Measurements from ENCODE around the gene TUBB2B. TPM values are rescaled to one million over a fixed set of nuclear protein-coding genes. Genes with fewer than 3 reads are reported as not detected.

Gene TUBB2B
- total RNA-seq, 1 experiment from 2014 or later, result 0.86 TPM

DNA sequence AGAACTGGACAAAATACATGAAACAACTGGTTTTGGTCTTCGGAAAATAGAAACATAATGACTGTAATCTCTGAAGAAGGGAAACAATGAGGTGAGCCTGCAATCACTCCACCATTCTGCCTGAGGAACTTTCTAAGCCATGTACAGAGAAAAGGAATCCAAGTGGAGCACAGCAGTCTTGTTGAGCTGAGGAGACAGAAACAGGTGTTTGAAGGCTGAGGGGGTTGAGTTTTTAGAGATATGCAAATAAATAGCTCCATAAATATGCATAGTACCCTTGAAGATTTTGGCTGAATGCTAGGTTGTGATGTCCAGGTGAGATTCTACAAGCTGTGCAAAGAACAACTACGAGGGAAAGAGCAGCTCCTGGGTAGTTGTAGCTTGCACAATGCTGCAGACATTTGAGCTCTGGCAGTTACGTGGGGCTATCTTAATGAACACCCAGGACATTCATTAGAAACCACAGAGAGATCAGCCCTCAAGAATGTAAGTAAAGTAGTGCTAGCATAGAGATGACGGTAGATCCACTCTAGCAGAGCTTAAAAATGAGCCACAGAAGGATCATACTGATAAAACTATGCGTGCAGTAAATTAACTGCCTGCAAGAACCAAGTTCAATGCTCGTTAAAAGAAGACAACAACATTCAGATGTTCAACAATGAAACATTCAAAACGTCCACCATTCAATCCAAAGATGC, 24.3 kb downstream of the TUBB2B start:
- peaks cover 0 to 13% of the 10 kb centered on the region in 2 experiments; a peak in 3 of 4 replicates for H3K4me1 ChIP-seq (ENCODE audit: control insufficient read depth in 1 of 2, insufficient read depth in 2 of 2, low read length in 2 of 2)
- ATAC-seq (no peak), DNase-seq (ENCODE audit: low read depth, low spot score) (no peak)
- no peak overlapping the region for H3K9ac ChIP-seq (ENCODE audit: low read length)
- no TSS peak for BruUV-seq (replicated peaks)
- POLR2A ChIA-PET, result no interaction called here
- H3K4me3 ChIP-seq (replicated peaks in 1 of 2; ENCODE audit: low read depth in 1 of 2, low read length in 2 of 2), result no peak overlapping the region
- no peaks in the 10 kb centered on the region for H3K36me3 ChIP-seq (ENCODE audit: control insufficient read depth in 1 of 2, insufficient read depth in 2 of 2, low read length in 2 of 2)
- H3K9me3 ChIP-seq (ENCODE audit: control insufficient read depth in 1 of 2, insufficient read depth in 1 of 2, low read depth in 1 of 2, low read length in 2 of 2), result no peaks in the 10 kb centered on the region
- no peak overlapping the region for H2AFZ ChIP-seq (ENCODE audit: low read depth, low read length, poor library complexity, severe bottlenecking)
- H3K79me2 ChIP-seq (ENCODE audit: insufficient read depth, low read length), result no peaks in the 10 kb centered on the region
- H3K9me2 ChIP-seq (ENCODE audit: insufficient read depth), result no peaks in the 10 kb centered on the region
- intact Hi-C loops (cut with micrococcal nuclease), result no loop called here
- no peak overlapping the region for H3K4me2 ChIP-seq (ENCODE audit: low read length)
- TF ChIP-seq EZH2 (IDR thresholded peaks at IDR 0.05) (no peak), SIN3A (IDR thresholded peaks at IDR 0.05; ENCODE audit: low read depth) (no peak), YY1 (IDR thresholded peaks at IDR 0.05; ENCODE audit: extremely low read depth, insufficient replicate concordance, low read depth, low read length) (no peak), CEBPB (IDR thresholded peaks at IDR 0.05; ENCODE audit: low read depth) (no peak), SP1 (IDR thresholded peaks at IDR 0.05; ENCODE audit: low read depth) (no peak), POLR2AphosphoS5 (IDR thresholded peaks at IDR 0.05; ENCODE audit: low read depth, low read length) (no peak), EZH2phosphoT487 (IDR thresholded peaks at IDR 0.05; ENCODE audit: borderline replicate concordance) (no peak), JUND (IDR thresholded peaks at IDR 0.05) (no peak), MAX (IDR thresholded peaks at IDR 0.05) (no peak), REST (IDR thresholded peaks at IDR 0.05; ENCODE audit: low read depth) (no peak), POLR2A (IDR thresholded peaks at IDR 0.05; ENCODE audit: borderline replicate concordance, extremely low read depth, insufficient read depth, insufficient read length) (no peak), SRF (IDR thresholded peaks at IDR 0.05; ENCODE audit: low read depth) (no peak), FOSL1 (IDR thresholded peaks at IDR 0.05; ENCODE audit: low read depth) (no peak)
- no peaks in the 10 kb centered on the region for H4K20me1 ChIP-seq (ENCODE audit: insufficient read depth)
- no peak overlapping the region for H3K27ac ChIP-seq (ENCODE audit: low read depth, low read length)
- H3K27me3 ChIP-seq (ENCODE audit: insufficient read depth, low read length), result no peaks in the 10 kb centered on the region
- CTCF ChIA-PET, result no interaction called here
- RAD21 ChIA-PET (ENCODE audit: low non-redundant PET in 1 of 2, low total read pairs in 2 of 2, uncharacterized antibody in 2 of 2, unreplicated experiment in 2 of 2), result no interaction called here

All from HCT116 (cell line).